ENCODE data around the gene SRC. TPM values are rescaled to one million over a fixed set of nuclear protein-coding genes. Genes with fewer than 3 reads are reported as not detected.

Gene SRC
- polyA plus RNA-seq, 1 donor (not counting 4 experiments of a cell fraction or from before 2014, with no cell fraction given) = 22.8 TPM

GRCh38 chr20:37383229-37383989 lies 37.5 kb downstream of the SRC start:
- no peak overlapping the region for H2AFZ ChIP-seq (ENCODE audit: control insufficient read depth, low read length)
- no peaks in the 10 kb centered on the region for H3K27me3 ChIP-seq (ENCODE audit: control insufficient read depth, extremely low read depth, insufficient read depth, low read length)
- H3K9ac ChIP-seq (ENCODE audit: control insufficient read depth, extremely low read depth, insufficient read depth, low read length) = no peak overlapping the region
- DNase-seq (ENCODE audit: low read depth, low spot score) (no peak), FAIRE-seq (no peak)
- H3K4me3 ChIP-seq (ENCODE audit: control insufficient read depth in 2 of 3, extremely low read depth in 1 of 3, insufficient read depth in 2 of 3, low read depth in 1 of 3, low read length in 3 of 3) = no peak overlapping the region
- dilution Hi-C loops (cut with MboI; ENCODE audit: extremely low pct_ligation_motif_present, low sequenced_read_pairs) = no loop called here
- H3K36me3 ChIP-seq (ENCODE audit: control insufficient read depth in 2 of 2, extremely low read depth in 1 of 2, insufficient read depth in 2 of 2, low read length in 2 of 2) = peaks cover 29 to 34% of the 10 kb centered on the region in 2 experiments
- H3K79me2 ChIP-seq (ENCODE audit: control insufficient read depth, insufficient read depth, low read length) = peaks cover 5% of the 10 kb centered on the region
- no peak overlapping the region for H3K27ac ChIP-seq (ENCODE audit: control insufficient read depth, insufficient read depth, low read length)
- H3K4me2 ChIP-seq (ENCODE audit: control insufficient read depth, extremely low read depth, insufficient read depth, low read depth, low read length) = no peak overlapping the region
- no peaks in the 10 kb centered on the region for H3K9me1 ChIP-seq (ENCODE audit: control insufficient read depth, extremely low read depth, insufficient read depth, low read length)
- H3K4me1 ChIP-seq (ENCODE audit: control insufficient read depth, extremely low read depth, insufficient read depth, low read length) = peaks cover 4% of the 10 kb centered on the region
- TF ChIP-seq CTCF (optimal IDR thresholded peaks at IDR 0.05 in 1 of 3, IDR thresholded peaks at IDR 0.05 in 1 of 3, conservative IDR thresholded peaks at IDR 0.05 in 1 of 3; ENCODE audit: extremely low read depth in 1 of 3, insufficient read depth in 2 of 3, low read length in 3 of 3) (no peak), EZH2 (IDR thresholded peaks at IDR 0.05; ENCODE audit: low read length) (no peak)
- no peaks in the 10 kb centered on the region for H4K20me1 ChIP-seq (ENCODE audit: control insufficient read depth, extremely low read depth, insufficient read depth, low read length)
- no peaks in the 10 kb centered on the region for H3K9me3 ChIP-seq (ENCODE audit: control insufficient read depth, low read depth, low read length)

- peaks cover 2% of the 10 kb centered on the region for H3K79me2 ChIP-seq (ENCODE audit: control insufficient read depth, insufficient read depth, low read length)
- peaks cover 4% of the 10 kb centered on the region for H3K4me1 ChIP-seq (ENCODE audit: control insufficient read depth, extremely low read depth, insufficient read depth, low read length)
- FAIRE-seq (no peak), DNase-seq (ENCODE audit: low read depth, low spot score) (no peak)
- H2AFZ ChIP-seq (ENCODE audit: control insufficient read depth, low read length) = no peak overlapping the region
- TF ChIP-seq CTCF (optimal IDR thresholded peaks at IDR 0.05 in 1 of 3, IDR thresholded peaks at IDR 0.05 in 1 of 3, conservative IDR thresholded peaks at IDR 0.05 in 1 of 3; ENCODE audit: extremely low read depth in 1 of 3, insufficient read depth in 2 of 3, low read length in 3 of 3) (peak; percentile 56 to 95 (median 87)), EZH2 (IDR thresholded peaks at IDR 0.05; ENCODE audit: low read length) (no peak)
- H3K4me2 ChIP-seq (ENCODE audit: control insufficient read depth, extremely low read depth, insufficient read depth, low read depth, low read length) = no peak overlapping the region
- H3K36me3 ChIP-seq (ENCODE audit: control insufficient read depth in 2 of 2, extremely low read depth in 1 of 2, insufficient read depth in 2 of 2, low read length in 2 of 2) = peaks cover 30 to 34% of the 10 kb centered on the region in 2 experiments
- H3K27ac ChIP-seq (ENCODE audit: control insufficient read depth, insufficient read depth, low read length) = no peak overlapping the region
- dilution Hi-C loops (cut with MboI; ENCODE audit: extremely low pct_ligation_motif_present, low sequenced_read_pairs) = no loop called here
- H3K9ac ChIP-seq (ENCODE audit: control insufficient read depth, extremely low read depth, insufficient read depth, low read length) = no peak overlapping the region
- no peak overlapping the region for H3K4me3 ChIP-seq (ENCODE audit: control insufficient read depth in 2 of 3, extremely low read depth in 1 of 3, insufficient read depth in 2 of 3, low read depth in 1 of 3, low read length in 3 of 3)
- H3K27me3 ChIP-seq (ENCODE audit: control insufficient read depth, extremely low read depth, insufficient read depth, low read length) = no peaks in the 10 kb centered on the region
- no peaks in the 10 kb centered on the region for H4K20me1 ChIP-seq (ENCODE audit: control insufficient read depth, extremely low read depth, insufficient read depth, low read length)
- no peaks in the 10 kb centered on the region for H3K9me1 ChIP-seq (ENCODE audit: control insufficient read depth, extremely low read depth, insufficient read depth, low read length)
- no peaks in the 10 kb centered on the region for H3K9me3 ChIP-seq (ENCODE audit: control insufficient read depth, low read depth, low read length)
Observed at GRCh38 chr20:37384683-37385174, 38.8 kb downstream of the SRC start.
